Endothelial cell (in vitro differentiated cells): ENCODE data around the gene ZFC3H1. TPM values are rescaled to one million over a fixed set of nuclear protein-coding genes. Genes with fewer than 3 reads are reported as not detected.

ENCODE experiments used
- DNase-seq: peaks from one replicate; pipeline ENCODE4 v3.0.0; 2021; ENCODE audit warnings: low spot score
- H3K27ac Mint-ChIP-seq: one replicate; pipeline ENCODE4 v1.8.0; 2021; ENCODE audit warnings: mixed read lengths, inconsistent platforms; ENCODE audit not compliant: unreplicated experiment
- H3K27me3 Mint-ChIP-seq: one replicate; pipeline ENCODE4 v1.8.0; 2021; ENCODE audit warnings: mild to moderate bottlenecking, moderate library complexity, mixed read lengths, inconsistent platforms; ENCODE audit not compliant: unreplicated experiment
- H3K36me3 Mint-ChIP-seq: one replicate; pipeline ENCODE4 v1.8.0; 2021; ENCODE audit warnings: mild to moderate bottlenecking, low read depth, mixed read lengths, inconsistent platforms; ENCODE audit not compliant: unreplicated experiment
- H3K4me1 Mint-ChIP-seq: one replicate; pipeline ENCODE4 v1.8.0; 2021; ENCODE audit warnings: mild to moderate bottlenecking, mixed read lengths, inconsistent platforms; ENCODE audit not compliant: unreplicated experiment
- H3K4me3 Mint-ChIP-seq: one replicate; pipeline ENCODE4 v1.8.0; 2021; ENCODE audit warnings: mild to moderate bottlenecking, mixed read lengths, inconsistent platforms; ENCODE audit not compliant: unreplicated experiment
- H3K9me3 Mint-ChIP-seq: one replicate; pipeline ENCODE4 v1.8.0; 2021; ENCODE audit warnings: mixed read lengths, inconsistent platforms; ENCODE audit not compliant: unreplicated experiment
- total RNA-seq: library from RNA; stranded (reverse); fragmentation: NEBNext Ultra II Directional; extraction: Animal tissue kit (Norgen Biotek cat#: 25700); gene quantifications from one replicate; pipeline ENCODE4 v1.2.1, GENCODE V29; 2021; ENCODE audit not compliant: unreplicated experiment
- TF ChIP-seq, protein P1 (sequence below): fragments of 200-600 bp; sonication (generic); IDR thresholded peaks from one replicate; pipeline ENCODE4 v1.5.0; 2021; ENCODE audit warnings: antibody characterized with exemption; ENCODE audit not compliant: unreplicated experiment

ZFC3H1 gene
- total RNA-seq, 1 donor from 2014 or later, result 42.8 TPM

- Mint-ChIP-seq H3K4me3 (peak overlapping the region; percentile 53), H3K9me3 (no peaks in the 10 kb centered on the region), H3K36me3 (peaks cover 39% of the 10 kb centered on the region), H3K4me1 (peaks cover 8% of the 10 kb centered on the region), H3K27me3 (no peaks in the 10 kb centered on the region), H3K27ac (no peak overlapping the region)
- DNase-seq, result no peak
- TF ChIP-seq, protein P1, sequence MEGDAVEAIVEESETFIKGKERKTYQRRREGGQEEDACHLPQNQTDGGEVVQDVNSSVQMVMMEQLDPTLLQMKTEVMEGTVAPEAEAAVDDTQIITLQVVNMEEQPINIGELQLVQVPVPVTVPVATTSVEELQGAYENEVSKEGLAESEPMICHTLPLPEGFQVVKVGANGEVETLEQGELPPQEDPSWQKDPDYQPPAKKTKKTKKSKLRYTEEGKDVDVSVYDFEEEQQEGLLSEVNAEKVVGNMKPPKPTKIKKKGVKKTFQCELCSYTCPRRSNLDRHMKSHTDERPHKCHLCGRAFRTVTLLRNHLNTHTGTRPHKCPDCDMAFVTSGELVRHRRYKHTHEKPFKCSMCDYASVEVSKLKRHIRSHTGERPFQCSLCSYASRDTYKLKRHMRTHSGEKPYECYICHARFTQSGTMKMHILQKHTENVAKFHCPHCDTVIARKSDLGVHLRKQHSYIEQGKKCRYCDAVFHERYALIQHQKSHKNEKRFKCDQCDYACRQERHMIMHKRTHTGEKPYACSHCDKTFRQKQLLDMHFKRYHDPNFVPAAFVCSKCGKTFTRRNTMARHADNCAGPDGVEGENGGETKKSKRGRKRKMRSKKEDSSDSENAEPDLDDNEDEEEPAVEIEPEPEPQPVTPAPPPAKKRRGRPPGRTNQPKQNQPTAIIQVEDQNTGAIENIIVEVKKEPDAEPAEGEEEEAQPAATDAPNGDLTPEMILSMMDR, result no peak
These were observed 7.7 kb downstream of the ZFC3H1 start for GRCh38 chr12:71655907-71656306.

GRCh38 chr12:71655495-71655894 is 8.2 kb downstream of the ZFC3H1 start:
- H3K4me1 Mint-ChIP-seq, result peaks cover 8% of the 10 kb centered on the region
- TF ChIP-seq, protein P1, result no peak
- no peak overlapping the region for H3K27ac Mint-ChIP-seq
- no peak for DNase-seq
- H3K4me3 Mint-ChIP-seq, result no peak overlapping the region
- no peaks in the 10 kb centered on the region for H3K27me3 Mint-ChIP-seq
- no peaks in the 10 kb centered on the region for H3K9me3 Mint-ChIP-seq
- H3K36me3 Mint-ChIP-seq, result peaks cover 42% of the 10 kb centered on the region

DNA sequence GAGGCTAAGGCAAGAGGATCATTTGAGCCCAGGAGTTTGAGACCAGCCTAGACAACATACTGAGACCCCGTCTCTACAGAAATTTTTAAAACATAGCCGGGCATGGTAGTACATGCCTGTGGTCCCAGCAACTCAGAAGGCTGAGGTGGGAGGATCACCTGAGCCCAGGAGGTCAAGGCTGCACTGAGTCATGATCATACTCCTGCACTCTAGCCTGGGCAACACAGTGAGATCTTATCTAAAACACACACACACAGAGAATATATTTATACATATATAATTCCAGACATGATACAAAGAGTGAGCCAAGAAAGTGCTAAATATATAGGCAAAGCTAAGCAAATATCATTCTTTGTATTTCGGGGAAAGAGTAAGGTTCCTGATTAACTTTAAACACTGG is 9.4 kb downstream of the ZFC3H1 start:
- TF ChIP-seq, protein P1, result no peak
- peaks cover 8% of the 10 kb centered on the region for H3K4me1 Mint-ChIP-seq
- H3K27me3 Mint-ChIP-seq, result no peaks in the 10 kb centered on the region
- no peak overlapping the region for H3K27ac Mint-ChIP-seq
- no peaks in the 10 kb centered on the region for H3K9me3 Mint-ChIP-seq
- DNase-seq, result no peak
- H3K36me3 Mint-ChIP-seq, result peaks cover 39% of the 10 kb centered on the region
- H3K4me3 Mint-ChIP-seq, result no peak overlapping the region

GRCh38 chr12:71653137-71653536 is 10.5 kb downstream of the ZFC3H1 start:
- Mint-ChIP-seq H3K27ac (no peak overlapping the region), H3K4me3 (no peak overlapping the region), H3K36me3 (peaks cover 31% of the 10 kb centered on the region), H3K9me3 (no peaks in the 10 kb centered on the region), H3K4me1 (peaks cover 8% of the 10 kb centered on the region), H3K27me3 (no peaks in the 10 kb centered on the region)
- TF ChIP-seq, protein P1, result no peak
- DNase-seq, result no peak

DNA sequence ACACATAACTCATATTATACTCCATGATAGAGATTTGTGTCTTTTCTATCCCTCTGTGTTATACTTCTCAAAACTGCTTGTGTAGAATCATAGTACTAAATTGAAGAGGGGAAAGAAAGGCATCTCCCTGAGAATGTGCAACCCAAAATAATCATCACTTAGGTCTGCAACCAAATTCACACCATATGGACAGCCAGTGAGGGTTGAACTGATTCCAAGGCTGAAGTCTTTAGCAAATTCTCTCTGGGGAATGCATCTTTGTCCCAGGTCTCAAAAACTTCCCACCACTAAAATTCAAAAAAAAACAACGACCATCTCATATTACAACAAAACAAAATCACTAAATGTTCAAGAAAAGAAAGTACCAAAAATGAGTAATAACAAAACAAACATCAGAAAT is 11.0 kb downstream of the ZFC3H1 start:
- H3K36me3 Mint-ChIP-seq, result peaks cover 27% of the 10 kb centered on the region
- no peak for DNase-seq
- no peak overlapping the region for H3K27ac Mint-ChIP-seq
- TF ChIP-seq, protein P1, result no peak
- H3K9me3 Mint-ChIP-seq, result no peaks in the 10 kb centered on the region
- H3K4me3 Mint-ChIP-seq, result no peak overlapping the region
- H3K27me3 Mint-ChIP-seq, result no peaks in the 10 kb centered on the region
- peaks cover 8% of the 10 kb centered on the region for H3K4me1 Mint-ChIP-seq
